ENCODE results near the gene P3H1. TPM values are rescaled to one million over a fixed set of nuclear protein-coding genes. Genes with fewer than 3 reads are reported as not detected.

P3H1 gene
- total RNA-seq, 4 donors from 2014 or later = 42.4 to 83.9 (median 65.1) TPM

GRCh38 chr1:42734201-42735035 lies 32.4 kb downstream of the P3H1 start:
- no peaks in the 10 kb centered on the region for H3K9me3 ChIP-seq
- H3K4me3 ChIP-seq = no peak overlapping the region
- 78 to 79% methylated on average over 7 of the region's 7 CpGs for WGBS, 2 donors
- H3K4me1 ChIP-seq = peaks cover 0 to 31% (median 0%) of the 10 kb centered on the region in 4 donors
- peak overlapping the region in 2 of 4 donors; percentile 36 to 85 for H3K27ac ChIP-seq
- no peak for DNase-seq (ENCODE audit: low spot score in 2 of 2)
- H3K36me3 ChIP-seq = peaks cover 0 to 27% (median 0%) of the 10 kb centered on the region in 3 donors
- no peaks in the 10 kb centered on the region for H3K27me3 ChIP-seq
- TF ChIP-seq EP300 (IDR thresholded peaks at IDR 0.05) = no peak
- no peak for TF ChIP-seq CTCF (IDR thresholded peaks at IDR 0.05)
- no peak for TF ChIP-seq POLR2A (IDR thresholded peaks at IDR 0.05)

DNA sequence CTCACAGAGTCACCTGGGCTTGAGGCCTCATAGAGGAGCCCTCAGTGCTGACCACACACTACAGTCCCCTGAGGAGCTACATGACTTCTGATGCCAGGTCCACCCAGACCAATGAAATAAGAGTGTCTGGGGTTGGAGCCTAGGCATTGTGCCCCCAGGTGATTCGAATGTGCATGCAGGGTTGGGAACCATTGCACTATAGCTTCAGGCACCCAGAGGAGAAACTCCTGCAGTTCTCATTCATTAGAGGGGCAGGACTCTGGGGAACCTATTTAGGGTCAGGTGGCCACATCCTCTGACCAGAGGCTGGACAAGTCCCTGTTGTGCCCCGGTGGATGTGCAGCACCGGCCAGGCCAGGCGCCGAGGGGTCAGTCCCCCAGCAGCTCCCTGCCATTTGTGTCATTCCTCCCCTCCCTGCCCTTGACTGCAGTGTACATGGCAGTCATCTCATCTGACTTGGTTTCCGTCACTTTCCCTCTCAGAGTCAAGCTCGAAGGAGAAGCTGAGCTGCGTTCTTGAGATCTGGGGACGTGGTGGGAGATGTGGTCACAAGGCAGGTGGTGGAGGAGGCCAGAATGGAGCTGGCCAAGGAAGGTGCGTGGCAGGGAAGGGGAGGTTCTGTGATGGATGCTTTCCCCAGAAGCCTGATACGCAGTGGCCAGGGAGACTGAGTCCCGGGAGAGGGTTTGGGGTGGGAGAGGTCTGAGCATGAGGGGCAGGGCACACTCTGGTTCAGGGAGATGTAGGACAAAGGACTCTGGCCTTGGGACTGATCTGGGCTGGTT lies 33.2 kb downstream of the P3H1 start:
- no peak overlapping the region for H3K27ac ChIP-seq
- H3K36me3 ChIP-seq = peaks cover 0 to 27% (median 0%) of the 10 kb centered on the region in 3 donors
- TF ChIP-seq CTCF (IDR thresholded peaks at IDR 0.05) (no peak), EP300 (IDR thresholded peaks at IDR 0.05) (no peak), POLR2A (IDR thresholded peaks at IDR 0.05) (no peak)
- H3K4me1 ChIP-seq = peaks cover 0 to 31% (median 0%) of the 10 kb centered on the region in 4 donors
- H3K4me3 ChIP-seq = no peak overlapping the region
- 80 to 83% methylated on average over 12 of the region's 12 CpGs for WGBS, 2 donors
- H3K9me3 ChIP-seq = no peaks in the 10 kb centered on the region
- DNase-seq (ENCODE audit: low spot score in 2 of 2) = no peak
- no peaks in the 10 kb centered on the region for H3K27me3 ChIP-seq

DNA sequence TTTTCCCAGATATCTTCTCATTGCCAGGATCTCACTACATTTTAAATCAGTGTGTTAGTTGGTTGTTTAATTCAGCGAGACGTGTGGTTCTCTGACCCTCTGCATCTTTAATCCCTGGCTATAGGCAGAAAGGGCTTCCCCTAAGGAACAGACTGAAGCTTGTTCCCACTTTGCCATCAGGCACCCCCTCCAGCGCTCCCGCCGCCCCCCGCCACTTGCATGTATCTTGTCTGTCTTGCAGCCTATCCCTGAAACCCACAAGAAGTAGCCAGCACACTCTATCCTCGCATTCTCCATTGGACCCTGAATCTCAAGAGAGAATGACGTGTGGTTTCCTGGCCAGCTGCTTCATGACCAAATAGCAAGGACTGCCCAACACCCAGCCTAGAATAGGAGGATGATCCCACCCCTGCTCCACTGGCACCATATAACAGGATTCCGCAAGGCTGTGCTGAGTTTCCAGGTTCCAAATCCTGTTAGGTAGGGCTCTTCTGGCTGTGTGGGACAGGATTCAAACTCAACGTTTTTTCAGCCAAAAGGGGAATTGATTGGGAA lies 34.6 kb downstream of the P3H1 start:
- no peak for TF ChIP-seq CTCF (IDR thresholded peaks at IDR 0.05)
- no peak for TF ChIP-seq POLR2A (IDR thresholded peaks at IDR 0.05)
- no peak for TF ChIP-seq EP300 (IDR thresholded peaks at IDR 0.05)
- Histone ChIP-seq H3K36me3 (peaks cover 0 to 27% (median 0%) of the 10 kb centered on the region in 3 donors), H3K9me3 (no peaks in the 10 kb centered on the region), H3K27ac (peak overlapping the region in 1 of 4 donors; percentile 5), H3K4me3 (no peak overlapping the region), H3K4me1 (peaks cover 0 to 19% (median 0%) of the 10 kb centered on the region in 4 donors), H3K27me3 (no peaks in the 10 kb centered on the region)
- WGBS, 2 donors = 59 to 78% methylated on average over 10 of the region's 10 CpGs
- DNase-seq (ENCODE audit: low spot score in 2 of 2) = no peak

DNA sequence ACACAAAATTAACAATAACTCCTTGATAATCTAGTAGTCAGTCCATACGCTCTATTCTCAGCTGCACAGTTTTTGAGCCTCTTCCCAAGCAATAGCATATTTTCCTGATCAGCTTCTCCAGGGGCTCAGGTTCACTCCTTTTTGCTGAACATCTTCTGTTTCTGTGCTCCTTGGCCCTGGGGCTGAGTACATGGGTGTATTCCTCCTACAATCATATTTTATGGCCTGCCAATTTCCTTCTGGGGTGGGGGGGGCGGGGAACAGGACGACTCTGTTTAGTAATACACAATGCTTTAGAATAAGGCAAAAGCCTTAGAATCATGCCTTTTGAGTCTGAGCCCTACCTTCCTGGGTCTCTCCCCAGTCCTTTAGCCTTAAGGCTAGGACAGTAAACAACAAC lies 35.2 kb downstream of the P3H1 start:
- DNase-seq (ENCODE audit: low spot score in 2 of 2) = no peak
- TF ChIP-seq EP300 (IDR thresholded peaks at IDR 0.05) = no peak
- TF ChIP-seq POLR2A (IDR thresholded peaks at IDR 0.05) = no peak
- TF ChIP-seq CTCF (IDR thresholded peaks at IDR 0.05) = no peak

More for the DNA sequence above, 35.2 kb downstream of the P3H1 start:
- no peaks in the 10 kb centered on the region for H3K9me3 ChIP-seq
- peaks cover 0 to 13% (median 0%) of the 10 kb centered on the region in 4 donors for H3K4me1 ChIP-seq
- no peak overlapping the region for H3K4me3 ChIP-seq
- WGBS, 2 donors = 37 to 58% methylated on average over 3 of the region's 3 CpGs
- H3K27me3 ChIP-seq = no peaks in the 10 kb centered on the region
- no peak overlapping the region for H3K27ac ChIP-seq
- peaks cover 0 to 27% (median 0%) of the 10 kb centered on the region in 3 donors for H3K36me3 ChIP-seq
